ENCODE measurements around the gene GOLGA6L7.
"Not testable (repeated sequence)": the region's sequence is repeated elsewhere in the genome, so short reads cannot be mapped to it uniquely, and the experiment has no call there.

GOLGA6L7 gene

GRCh38 chr15:28884151-28884940 is 35.9 kb upstream of the GOLGA6L7 start:
- DNase-seq = no peak

DNA sequence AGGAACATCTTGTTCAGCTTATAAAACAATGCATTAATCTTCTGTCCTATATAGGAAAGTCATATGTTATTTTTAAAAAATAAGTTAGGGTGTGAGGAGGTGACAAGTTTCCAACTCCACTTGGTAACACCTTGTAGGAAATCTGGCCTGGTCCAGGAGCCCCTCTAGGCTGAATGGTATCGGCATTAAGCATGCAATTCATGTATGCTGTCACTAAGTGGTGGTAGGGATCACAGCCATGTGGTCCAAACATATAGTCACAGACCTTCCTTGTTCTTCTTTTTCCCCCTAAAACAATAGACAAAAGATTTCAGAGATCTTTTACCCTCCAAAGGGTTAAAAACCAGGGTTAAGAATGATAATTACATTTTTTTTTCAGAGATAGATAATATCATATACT is 33.2 kb upstream of the GOLGA6L7 start:
- no peak for DNase-seq

- DNase-seq = no peak
Observed at GRCh38 chr15:28881170-28881569, 32.7 kb upstream of the GOLGA6L7 start.

DNA sequence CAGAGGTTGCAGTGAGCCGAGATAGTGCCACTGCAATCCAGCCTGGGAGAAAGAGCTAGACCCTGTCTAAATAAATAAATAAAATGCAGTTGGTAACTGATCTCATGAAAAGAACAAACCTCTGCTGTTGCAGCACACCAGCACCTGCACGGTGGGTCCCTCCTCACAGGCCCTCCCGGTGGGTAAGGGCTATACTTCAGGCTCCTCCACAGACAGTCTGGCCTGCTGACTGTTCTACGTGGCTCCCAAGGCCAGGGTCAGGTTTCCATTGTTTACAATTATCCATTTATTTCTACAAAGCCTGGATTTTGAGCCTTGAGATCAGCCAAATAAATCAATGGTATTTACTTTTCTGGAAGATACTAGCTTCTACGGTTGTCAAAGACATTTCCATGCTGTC is 32.2 kb upstream of the GOLGA6L7 start:
- DNase-seq = no peak

DNA sequence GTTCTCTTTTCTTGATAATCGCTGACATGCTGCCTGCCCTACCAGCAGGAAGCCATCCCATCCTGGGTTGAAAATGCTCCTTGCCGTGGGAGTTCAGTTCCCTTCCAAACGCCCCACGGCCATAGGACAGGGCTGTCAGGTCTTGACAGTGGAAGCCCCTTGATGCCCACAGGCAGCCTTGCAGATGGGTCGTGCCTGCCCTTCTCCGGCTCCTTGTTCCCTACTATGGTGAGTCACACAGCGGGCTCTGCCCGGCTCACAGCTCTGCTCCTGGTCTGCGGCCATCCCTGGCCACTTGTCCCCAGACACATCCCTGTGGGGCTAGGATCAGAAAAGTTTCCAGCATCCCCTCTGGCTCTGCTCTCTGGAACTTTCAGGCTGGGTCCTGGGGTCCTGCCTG is 31.1 kb upstream of the GOLGA6L7 start:
- no peak for DNase-seq

DNA sequence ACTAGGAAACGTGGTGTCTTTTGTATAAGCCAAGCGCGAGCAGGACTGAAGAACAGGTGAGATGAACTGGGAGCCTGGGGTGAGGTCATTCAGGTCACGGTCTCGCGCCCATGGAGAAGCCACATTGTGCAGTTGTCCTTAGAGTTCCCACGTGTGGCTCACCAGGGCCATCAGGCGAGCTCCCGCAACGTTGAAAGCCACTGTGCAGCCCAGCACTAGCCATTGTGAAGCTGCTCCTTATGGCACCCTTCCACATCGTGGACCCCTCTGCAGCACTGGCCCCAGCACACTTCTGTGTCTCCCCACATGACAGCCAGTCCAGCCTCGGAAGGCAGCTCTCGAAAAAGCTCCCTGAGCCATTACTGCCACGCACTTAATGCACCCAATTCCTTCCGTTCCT is 29.8 kb upstream of the GOLGA6L7 start:
- no peak for DNase-seq

DNA sequence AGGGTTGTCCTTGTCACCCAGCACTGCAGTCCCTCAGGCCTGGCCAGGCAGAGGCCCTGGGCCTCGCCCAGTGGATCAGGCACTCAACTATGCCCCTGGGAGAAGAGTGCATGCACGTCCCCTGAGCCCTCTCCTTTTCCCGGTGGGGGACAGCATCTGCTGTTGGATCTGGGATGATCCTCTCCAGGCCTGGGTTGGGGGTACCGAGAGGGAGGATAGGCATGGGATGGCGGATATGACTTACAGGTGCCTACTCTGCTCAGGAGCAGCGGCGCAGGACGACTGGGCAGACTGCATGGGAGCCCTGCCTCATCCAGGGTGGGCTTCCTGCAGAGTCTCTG is 28.4 kb upstream of the GOLGA6L7 start:
- no peak for DNase-seq

DNA sequence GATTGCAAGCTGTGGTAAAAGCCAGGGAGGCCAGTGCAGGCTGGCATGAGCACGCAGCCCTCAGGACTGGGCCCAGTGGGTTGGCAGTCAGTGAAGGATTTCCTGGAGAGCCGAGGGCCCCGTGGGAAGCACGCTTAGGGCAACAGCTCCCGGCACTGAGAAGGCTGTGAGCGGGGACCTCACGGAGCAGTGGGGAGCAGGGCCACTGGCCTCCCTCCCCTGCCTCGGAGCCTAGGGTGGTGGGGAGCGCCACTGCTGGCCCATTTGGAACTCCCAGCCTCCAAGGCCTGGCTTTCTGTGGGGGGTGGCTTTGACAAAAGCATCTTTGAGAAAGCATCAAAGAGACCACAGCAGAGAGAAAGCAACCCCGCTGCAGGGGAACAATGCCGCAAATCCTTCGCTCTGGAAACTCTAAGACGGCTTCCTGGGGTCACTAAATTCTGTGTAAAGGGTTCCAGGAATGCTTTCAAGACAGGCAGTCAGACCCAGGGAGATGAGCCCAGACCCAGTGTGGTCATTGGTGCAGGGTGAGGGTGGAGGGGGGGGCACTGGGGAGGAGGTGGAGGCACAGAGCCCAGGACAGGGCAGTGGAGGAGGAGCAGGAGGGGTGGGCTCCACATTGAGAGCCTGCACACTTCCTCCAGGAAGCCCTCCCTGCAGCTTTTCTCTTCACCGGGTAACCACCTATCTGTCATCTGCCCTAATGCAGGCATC is 27.8 kb upstream of the GOLGA6L7 start:
- no peak for DNase-seq

- no peak for DNase-seq
Observed at GRCh38 chr15:28875461-28876000, 27.1 kb upstream of the GOLGA6L7 start.

DNA sequence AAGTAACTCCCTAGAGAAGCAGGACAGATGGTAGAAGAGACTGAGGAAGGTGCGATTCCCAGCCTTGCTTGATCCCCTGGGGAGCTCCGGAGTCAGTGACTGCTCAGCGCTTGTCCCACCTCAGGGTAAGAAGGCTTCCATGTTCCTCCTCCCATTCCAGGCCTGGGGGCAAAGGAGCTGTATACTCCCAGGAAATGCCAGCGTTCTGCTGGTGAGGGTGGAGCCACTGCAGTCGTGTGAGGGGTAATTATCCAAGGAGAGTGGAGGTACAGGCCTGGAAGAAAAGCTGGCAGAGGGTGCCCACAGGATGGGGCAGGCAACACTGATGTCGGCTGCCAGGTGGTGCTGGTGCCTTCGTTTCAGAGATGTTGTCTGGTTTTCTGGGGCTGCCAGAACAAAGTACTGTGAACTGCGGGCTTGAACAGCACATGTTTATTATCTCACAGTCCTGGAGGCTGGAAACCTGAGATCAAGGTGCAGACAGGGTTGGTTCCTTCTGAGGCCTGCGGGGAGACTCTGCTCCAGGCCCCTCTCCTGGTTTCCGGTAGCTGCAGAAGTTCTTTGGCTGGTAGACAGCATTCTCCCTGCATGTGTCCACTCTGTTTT is 25.2 kb upstream of the GOLGA6L7 start:
- DNase-seq = no peak

- no peak for DNase-seq
Observed at GRCh38 chr15:28873006-28873405, 24.6 kb upstream of the GOLGA6L7 start.

DNA sequence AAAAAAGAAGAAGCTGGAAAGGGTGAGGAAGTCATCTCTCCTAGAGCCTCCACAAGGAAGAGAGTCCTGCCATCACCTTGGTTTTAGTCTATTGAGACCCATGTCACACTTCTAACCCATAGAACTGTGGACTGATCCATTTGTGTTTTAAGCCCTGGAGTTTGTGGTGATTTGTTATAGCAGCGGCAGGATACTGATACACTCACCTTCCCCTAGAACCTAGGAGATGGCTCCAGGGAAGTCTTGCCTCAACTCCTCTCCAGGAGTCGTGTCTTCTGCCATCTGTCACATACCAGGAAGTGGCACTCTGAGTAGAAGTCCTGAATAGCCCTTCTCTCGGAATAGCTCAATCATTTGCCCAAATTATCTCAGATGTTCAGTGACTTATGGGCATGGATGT is 22.7 kb upstream of the GOLGA6L7 start:
- no peak for DNase-seq

GRCh38 chr15:28868744-28869345 is 20.4 kb upstream of the GOLGA6L7 start:
- no peak for DNase-seq

- DNase-seq = not testable (repeated sequence)
Observed at GRCh38 chr15:28861589-28862293, 13.3 kb upstream of the GOLGA6L7 start.

DNA sequence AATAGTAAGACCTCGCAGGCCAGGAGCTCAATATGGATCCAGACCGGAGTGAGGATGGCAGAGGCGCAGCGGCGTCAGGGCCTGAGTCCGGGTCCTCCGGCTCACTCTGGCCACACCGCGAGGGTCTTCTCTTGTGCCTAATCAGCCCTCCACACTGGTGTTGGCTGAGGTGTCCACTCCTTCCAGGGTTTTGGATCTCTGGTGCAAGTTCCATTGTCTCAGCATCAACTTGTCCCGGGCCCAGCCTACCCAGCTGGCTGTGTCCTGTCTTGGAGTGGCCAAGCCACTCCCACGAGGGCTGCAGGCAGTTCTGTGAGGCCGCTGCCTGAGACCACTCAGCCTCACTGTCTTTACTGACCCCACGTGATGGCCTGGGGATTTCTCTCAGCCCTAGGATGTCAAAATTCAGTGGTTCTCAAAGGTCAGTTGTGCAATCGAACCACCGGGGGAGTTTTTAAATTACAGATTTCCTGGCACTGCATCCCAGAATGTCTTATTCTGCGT is 12.6 kb upstream of the GOLGA6L7 start:
- DNase-seq = no peak

DNA sequence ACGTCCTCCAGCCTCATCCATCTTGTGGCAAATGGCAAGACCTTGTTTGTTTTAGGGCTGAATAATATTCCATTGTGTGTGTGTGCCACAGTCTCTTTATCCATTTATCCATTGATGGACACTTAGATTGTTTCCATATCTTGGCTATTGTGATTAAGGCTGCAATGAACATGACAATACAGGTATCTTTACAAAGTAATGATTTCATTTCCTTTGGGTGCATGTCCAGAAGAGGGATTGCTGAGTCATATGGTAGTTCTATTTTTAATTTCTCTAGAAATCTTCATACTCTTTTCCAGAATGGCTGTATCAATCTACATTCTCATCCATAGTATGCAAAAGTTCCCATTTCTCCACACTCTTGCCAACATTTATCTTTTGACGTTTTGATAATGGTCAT is 6.1 kb upstream of the GOLGA6L7 start:
- DNase-seq = not testable (repeated sequence)

DNA sequence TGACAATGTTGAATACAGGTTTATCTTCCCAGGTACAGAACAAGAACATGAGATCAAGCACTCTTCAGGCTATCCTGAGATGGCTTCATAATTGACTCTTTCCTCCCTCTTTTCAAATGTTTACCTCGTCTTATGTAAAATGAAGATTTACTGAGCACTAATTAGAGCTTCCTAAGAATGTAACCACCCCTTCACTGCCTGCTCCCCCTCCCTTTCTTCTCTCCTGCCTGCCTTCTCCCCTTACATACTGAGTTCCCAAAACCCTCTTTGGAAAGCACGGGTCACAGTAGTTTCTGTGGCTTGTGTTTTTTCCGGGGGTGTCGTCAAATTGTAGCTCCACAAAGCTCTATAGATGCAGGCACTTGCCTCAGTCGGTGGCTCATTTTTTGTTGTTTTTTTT is 5.2 kb upstream of the GOLGA6L7 start:
- not testable (repeated sequence) for DNase-seq

GRCh38 chr15:28849766-28850165 is 1.3 kb upstream of the GOLGA6L7 start:
- DNase-seq = not testable (repeated sequence)

DNA sequence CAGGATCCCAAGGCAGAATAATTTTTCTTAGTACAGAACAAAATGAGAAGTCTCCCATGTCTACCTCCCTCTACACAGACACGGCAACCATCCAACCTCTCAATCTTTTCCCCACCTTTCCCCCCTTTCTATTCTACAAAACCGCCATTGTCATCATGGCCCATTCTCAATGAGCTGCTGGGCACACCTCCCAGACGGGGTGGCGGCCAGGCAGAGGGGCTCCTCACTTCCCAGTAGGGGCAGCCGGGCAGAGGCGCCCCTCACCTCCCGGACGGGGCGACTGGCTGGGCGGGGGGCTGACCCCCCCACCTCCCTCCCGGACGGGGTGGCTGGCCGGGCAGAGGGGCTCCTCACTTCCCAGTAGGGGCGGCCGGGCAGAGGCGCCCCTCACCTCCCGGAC is 827 bp upstream of the GOLGA6L7 start:
- DNase-seq = not testable (repeated sequence)

GRCh38 chr15:28847959-28848358 is 485 bp downstream of the GOLGA6L7 start:
- DNase-seq = not testable (repeated sequence)

- DNase-seq = not testable (repeated sequence)
Observed at GRCh38 chr15:28847247-28847646, 1.2 kb downstream of the GOLGA6L7 start.

DNA sequence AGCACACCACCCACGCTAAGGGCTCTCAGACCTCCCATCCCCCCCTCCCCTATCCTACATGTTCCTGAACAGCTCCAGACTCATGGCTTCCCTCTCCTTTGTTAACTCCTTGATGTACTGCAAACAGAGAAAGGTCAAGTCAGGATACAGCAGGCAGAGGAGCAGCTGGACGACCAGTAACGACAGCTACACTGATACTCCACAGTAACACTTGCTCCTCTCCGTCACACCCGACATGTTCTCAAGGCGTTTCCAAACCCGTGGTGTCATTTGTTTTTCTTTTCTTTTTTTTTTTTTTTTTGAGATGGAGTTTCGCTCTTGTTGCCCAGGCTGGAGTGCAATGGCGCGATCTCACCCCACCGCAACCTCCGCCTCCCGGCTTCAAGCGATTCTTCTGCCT is 4.3 kb downstream of the GOLGA6L7 start:
- not testable (repeated sequence) for DNase-seq

- not testable (repeated sequence) for DNase-seq
Observed at GRCh38 chr15:28843520-28843919, 4.9 kb downstream of the GOLGA6L7 start.

Measured in NCI-H2029 (cell line).